RCC 7860 (cell line): ENCODE data around the gene HEPACAM2.

Source experiments
- DNase-seq: peaks from one replicate; pipeline ENCODE4 v3.0.0-alpha.2; 2015; ENCODE audit warnings: low spot score
- FAIRE-seq: peaks from 2 replicates; lab custom pipeline; 2012; peaks lifted over from hg19 to GRCh38; lab: Jason Lieb, UNC

HEPACAM2 gene

GRCh38 chr7:93226310-93226709, at the start of gene HEPACAM2:
HEPACAM2 (minus strand) TSS chr7:93226469.
- DNase-seq: no peak

GRCh38 chr7:93265220-93265619, 39.0 kb upstream of the HEPACAM2 start:
- no peak for DNase-seq
- no peak for FAIRE-seq

More at GRCh38 chr7:93226310-93226709, at the start of gene HEPACAM2:
- FAIRE-seq: no peak

- FAIRE-seq (no peak), DNase-seq (no peak)
These were observed 36.3 kb upstream of the HEPACAM2 start for GRCh38 chr7:93262535-93262934.

- FAIRE-seq (no peak), DNase-seq (no peak)
These were observed 32.4 kb upstream of the HEPACAM2 start for GRCh38 chr7:93258661-93259060.

- FAIRE-seq: no peak
These were observed 23.4 kb upstream of the HEPACAM2 start for GRCh38 chr7:93249491-93250148.

GRCh38 chr7:93245525-93246432, 19.5 kb upstream of the HEPACAM2 start:
- DNase-seq (peak; percentile 57), FAIRE-seq (peak; percentile 82)

More at GRCh38 chr7:93249491-93250148, 23.4 kb upstream of the HEPACAM2 start:
- no peak for DNase-seq

GRCh38 chr7:93242106-93242505, 15.8 kb upstream of the HEPACAM2 start:
- FAIRE-seq (no peak), DNase-seq (no peak)

- no peak for FAIRE-seq
- DNase-seq: no peak
These were observed 13.6 kb upstream of the HEPACAM2 start for GRCh38 chr7:93239824-93240223.

GRCh38 chr7:93238748-93239147, 12.5 kb upstream of the HEPACAM2 start:
- no peak for FAIRE-seq
- DNase-seq: no peak

GRCh38 chr7:93238131-93238530, 11.9 kb upstream of the HEPACAM2 start:
- no peak for FAIRE-seq
- no peak for DNase-seq

GRCh38 chr7:93235541-93235940, 9.3 kb upstream of the HEPACAM2 start:
- FAIRE-seq (no peak), DNase-seq (no peak)

- FAIRE-seq (no peak), DNase-seq (no peak)
These were observed 6.4 kb upstream of the HEPACAM2 start for GRCh38 chr7:93232673-93233018.

- FAIRE-seq (peak; percentile 92), DNase-seq (peak; percentile 96)
These were observed 5.8 kb upstream of the HEPACAM2 start, which contains the start of gene VPS50 for GRCh38 chr7:93231799-93232672. VPS50 (plus strand) TSS chr7:93232366; CDS start chr7:93232468, 102 bp downstream.

- no peak for FAIRE-seq
- no peak for DNase-seq
These were observed 5.0 kb upstream of the HEPACAM2 start for GRCh38 chr7:93231259-93231658.

GRCh38 chr7:93228302-93228701, 2.0 kb upstream of the HEPACAM2 start:
- FAIRE-seq: peak; percentile 85
- DNase-seq: peak; percentile 55

- FAIRE-seq (no peak), DNase-seq (no peak)
These were observed 6.4 kb downstream of the HEPACAM2 start for GRCh38 chr7:93219868-93220267.

- FAIRE-seq (no peak), DNase-seq (no peak)
These were observed 7.1 kb downstream of the HEPACAM2 start for GRCh38 chr7:93218997-93219827.

- DNase-seq (no peak), FAIRE-seq (no peak)
These were observed 13.4 kb downstream of the HEPACAM2 start for GRCh38 chr7:93212881-93213280.

GRCh38 chr7:93211228-93211818, 14.9 kb downstream of the HEPACAM2 start:
- DNase-seq (no peak), FAIRE-seq (no peak)

- DNase-seq: no peak
- FAIRE-seq: no peak
These were observed 21.2 kb downstream of the HEPACAM2 start for GRCh38 chr7:93205046-93205445.
